CD4-positive, alpha-beta T cell (primary cell): ENCODE data around the gene VSNL1. TPM values are rescaled to one million over a fixed set of nuclear protein-coding genes. Genes with fewer than 3 reads are reported as not detected.

Experiments
- ATAC-seq: fragments of 200-7000 bp; cut with Tn5 transposase; one replicate; pipeline ENCODE4 v1.10.0; 2022; ENCODE audit warnings: mild to moderate bottlenecking; ENCODE audit not compliant: poor library complexity
- CTCF ChIA-PET: fragments of 350-600 bp; sonication (Branson Sonifier 250); formaldehyde crosslinking; loops from one replicate; lab custom pipeline; 2021; ENCODE audit warnings: antibody characterized with exemption, inconsistent platforms; lab: Charles Lee
- POLR2A ChIA-PET: fragments of 350-600 bp; sonication (Branson Sonifier 250); formaldehyde crosslinking; loops from one replicate; lab custom pipeline; 2021; ENCODE audit warnings: antibody characterized with exemption, inconsistent platforms; lab: Charles Lee
- DNase-seq, 14 experiments: peaks; one replicate each; pipeline ENCODE4 v3.0.0-alpha.2; 2013 to 2020; ENCODE audit warnings: mixed read lengths in 2 of 14
- H3K27ac ChIP-seq, 2 donors: one replicate each; pipeline versions ENCODE4 v1.5.1 to v1.7.0; 2013; ENCODE audit warnings: low read length in 2 of 2, low read depth in 1 of 2, mild to moderate bottlenecking in 1 of 2
- H3K27me3 ChIP-seq, 2 experiments: 1 replicate in 1 of 2; 2 replicates in 1 of 2; pipeline versions ENCODE4 v1.6.1 to v1.7.0; 2013; ENCODE audit warnings: low read length in 2 of 2, control low read depth in 1 of 2, mild to moderate bottlenecking in 1 of 2, moderate library complexity in 1 of 2; ENCODE audit not compliant: insufficient read depth in 2 of 2, control insufficient read depth in 1 of 2
- H3K36me3 ChIP-seq: one replicate; pipeline ENCODE4 v1.6.1; 2013; ENCODE audit warnings: low read length, control low read depth; ENCODE audit not compliant: insufficient read depth
- H3K4me1 ChIP-seq: one replicate; pipeline ENCODE4 v1.6.1; 2013; ENCODE audit warnings: low read length, control low read depth; ENCODE audit not compliant: insufficient read depth
- H3K4me3 ChIP-seq: one replicate; pipeline ENCODE4 v1.5.1; 2013; ENCODE audit warnings: mild to moderate bottlenecking, low read length, moderate library complexity
- H3K9me3 ChIP-seq, 2 experiments: 1 replicate in 1 of 2; 2 replicates in 1 of 2; pipeline versions ENCODE4 v1.6.1 to v1.7.0; 2013; ENCODE audit warnings: low read length in 2 of 2, mild to moderate bottlenecking in 2 of 2, control low read depth in 1 of 2, moderate library complexity in 1 of 2; ENCODE audit not compliant: control insufficient read depth in 1 of 2, insufficient read depth in 1 of 2
- H3K27ac Mint-ChIP-seq: one replicate; pipeline ENCODE4 v1.8.0; 2020; ENCODE audit warnings: mixed read lengths
- H3K27me3 Mint-ChIP-seq: one replicate; pipeline ENCODE4 v1.8.0; 2021; ENCODE audit warnings: mixed read lengths
- H3K36me3 Mint-ChIP-seq: one replicate; pipeline ENCODE4 v1.8.0; 2021; ENCODE audit warnings: low read depth, mixed read lengths
- H3K4me1 Mint-ChIP-seq: one replicate; pipeline ENCODE4 v1.8.0; 2021; ENCODE audit warnings: low read depth, mixed read lengths
- H3K4me3 Mint-ChIP-seq: one replicate; pipeline ENCODE4 v1.8.0; 2020; ENCODE audit warnings: mild to moderate bottlenecking, mixed read lengths
- H3K9me3 Mint-ChIP-seq: one replicate; pipeline ENCODE4 v1.8.0; 2020; ENCODE audit warnings: mixed read lengths
- CTCF ChIP-seq: fragments of 200-600 bp; IDR thresholded peaks from one replicate; pipeline ENCODE4 v1.8.0; 2022; ENCODE audit warnings: antibody characterized with exemption, mild to moderate bottlenecking
- intact Hi-C, 2 experiments: fragments of 100-400 bp; cut with DNase I in 1 of 2; cut with micrococcal nuclease in 1 of 2; formaldehyde crosslinking; loops; one replicate each; pipeline versions ENCODE4 v1.15.1 to v1.9.0; 2023 to 2025; cut with DNase I, micrococcal nuclease
- total RNA-seq, 174 experiments: library from RNA in 2 of 174; stranded (reverse) in 2 of 174; gene quantifications; one replicate each; pipeline ENCODE4 v1.2.3 and lab custom pipeline; 2021 to 2026

The VSNL1 gene
- total RNA-seq, 2 experiments from 2014 or later, result not detected

GRCh38 chr2:17594533-17595401 is 54.3 kb downstream of the VSNL1 start:
- no peaks in the 10 kb centered on the region for H3K4me1 Mint-ChIP-seq
- POLR2A ChIA-PET, result no interaction called here
- H3K27me3 ChIP-seq, result peaks cover 0 to 2% of the 10 kb centered on the region in 2 experiments
- no peak overlapping the region for H3K4me3 Mint-ChIP-seq
- CTCF ChIA-PET, result no interaction called here
- H3K36me3 Mint-ChIP-seq, result no peaks in the 10 kb centered on the region
- H3K27me3 Mint-ChIP-seq, result peaks cover 9% of the 10 kb centered on the region
- no peaks in the 10 kb centered on the region for H3K4me1 ChIP-seq
- no peak overlapping the region for H3K27ac Mint-ChIP-seq
- no peak for DNase-seq
- H3K9me3 ChIP-seq, result no peaks in the 10 kb centered on the region
- no peak overlapping the region for H3K4me3 ChIP-seq
- intact Hi-C loops, result no loop called here
- H3K9me3 Mint-ChIP-seq, result no peaks in the 10 kb centered on the region
- no peak for ATAC-seq
- no peak overlapping the region for H3K27ac ChIP-seq
- no peak for TF ChIP-seq CTCF
- no peaks in the 10 kb centered on the region for H3K36me3 ChIP-seq

- H3K27me3 ChIP-seq, result peaks cover 0 to 2% of the 10 kb centered on the region in 2 experiments
- H3K4me1 ChIP-seq, result no peaks in the 10 kb centered on the region
- POLR2A ChIA-PET, result interaction anchor here (0.8 kb wide), 1 partner anchor 37 kb away, joined by 3 read pairs; no protein-coding TSS in a partner anchor
- H3K9me3 ChIP-seq, result no peaks in the 10 kb centered on the region
- Mint-ChIP-seq H3K36me3 (no peaks in the 10 kb centered on the region), H3K4me3 (no peak overlapping the region), H3K27me3 (peaks cover 6% of the 10 kb centered on the region), H3K4me1 (no peaks in the 10 kb centered on the region), H3K9me3 (no peaks in the 10 kb centered on the region), H3K27ac (no peak overlapping the region)
- H3K27ac ChIP-seq, result no peak overlapping the region
- no peak for TF ChIP-seq CTCF
- intact Hi-C loops, result no loop called here
- no peak overlapping the region for H3K4me3 ChIP-seq
- CTCF ChIA-PET, result no interaction called here
- ATAC-seq (no peak), DNase-seq (no peak)
- H3K36me3 ChIP-seq, result no peaks in the 10 kb centered on the region
Measured at GRCh38 chr2:17599617-17600016, 59.1 kb downstream of the VSNL1 start.

DNA sequence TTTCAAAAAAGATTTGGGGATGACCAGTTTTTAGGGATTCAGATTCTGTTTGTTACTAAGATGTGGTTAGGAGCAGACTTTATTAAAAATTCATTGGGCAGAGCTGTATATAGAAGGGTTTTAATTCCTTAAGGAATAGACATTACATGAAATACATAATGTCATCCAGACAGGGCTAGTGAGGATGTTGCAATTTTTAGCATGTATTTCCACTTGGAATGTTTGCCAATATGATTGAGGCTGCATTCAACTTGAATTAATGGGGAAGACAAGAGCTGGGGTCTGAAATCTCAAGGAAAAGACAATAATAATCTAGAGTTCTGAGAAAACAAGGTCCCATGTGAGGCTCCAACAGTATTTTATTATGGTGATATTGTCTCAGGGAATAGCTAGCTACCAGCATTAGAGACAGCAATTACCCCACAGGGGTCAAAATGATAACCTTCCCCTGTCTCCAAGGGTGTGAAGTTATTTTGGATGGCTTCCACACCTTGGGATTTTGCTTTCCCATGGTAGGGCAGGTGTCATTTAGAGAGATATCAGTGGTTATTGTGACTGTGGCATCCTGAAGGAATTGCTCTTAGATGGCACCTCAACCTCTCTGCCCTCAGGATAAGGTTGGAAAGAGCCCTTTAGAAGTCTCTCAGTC is 60.2 kb downstream of the VSNL1 start:
- no peak for ATAC-seq

More for the DNA sequence above, 60.2 kb downstream of the VSNL1 start:
- intact Hi-C loops, result no loop called here
- Mint-ChIP-seq H3K27me3 (peaks cover 8% of the 10 kb centered on the region), H3K9me3 (no peaks in the 10 kb centered on the region), H3K27ac (no peak overlapping the region), H3K36me3 (no peaks in the 10 kb centered on the region), H3K4me3 (no peak overlapping the region), H3K4me1 (no peaks in the 10 kb centered on the region)
- Histone ChIP-seq H3K27ac (no peak overlapping the region), H3K36me3 (no peaks in the 10 kb centered on the region), H3K9me3 (no peaks in the 10 kb centered on the region), H3K4me1 (no peaks in the 10 kb centered on the region), H3K4me3 (no peak overlapping the region), H3K27me3 (peaks cover 0 to 2% of the 10 kb centered on the region in 2 experiments)
- POLR2A ChIA-PET, result no interaction called here
- no peak for TF ChIP-seq CTCF
- no peak for DNase-seq
- CTCF ChIA-PET, result no interaction called here
